HG03108 (cell line): ENCODE data around the gene GGPS1.
"Not testable (repeated sequence)": the region's sequence is repeated elsewhere in the genome, so short reads cannot be mapped to it uniquely, and the experiment has no call there.

Experiments used
- ATAC-seq: cut with Tn5 transposase; IDR thresholded peaks from one replicate; pipeline ENCODE4 v1.9.1; 2021; ENCODE audit warnings: moderate library complexity; ENCODE audit not compliant: unreplicated experiment

GGPS1 gene

GRCh38 chr1:235336903-235337302 is 8.5 kb downstream of the GGPS1 start:
- ATAC-seq, result no peak

- no peak for ATAC-seq
These were observed 11.4 kb downstream of the GGPS1 start for GRCh38 chr1:235339746-235340145.

- ATAC-seq, result no peak
These were observed 13.0 kb downstream of the GGPS1 start for GRCh38 chr1:235341334-235341733.

GRCh38 chr1:235342039-235342438 is 13.7 kb downstream of the GGPS1 start:
- no peak for ATAC-seq

GRCh38 chr1:235342471-235342870 is 14.1 kb downstream of the GGPS1 start:
- ATAC-seq, result no peak

GRCh38 chr1:235343726-235344125 is 15.4 kb downstream of the GGPS1 start:
- no peak for ATAC-seq

- no peak for ATAC-seq
These were observed 23.1 kb downstream of the GGPS1 start for GRCh38 chr1:235351441-235351840.

GRCh38 chr1:235351898-235352297 is 23.5 kb downstream of the GGPS1 start:
- ATAC-seq, result no peak

- no peak for ATAC-seq
These were observed 29.4 kb downstream of the GGPS1 start for GRCh38 chr1:235357485-235358373.

GRCh38 chr1:235358899-235359298 is 30.5 kb downstream of the GGPS1 start:
- no peak for ATAC-seq

GRCh38 chr1:235364189-235364588 is 35.8 kb downstream of the GGPS1 start:
- not testable (repeated sequence) for ATAC-seq

- no peak for ATAC-seq
These were observed 37.9 kb downstream of the GGPS1 start for GRCh38 chr1:235366286-235366685.

- peak; percentile 100 for ATAC-seq
These were observed 38.9 kb downstream of the GGPS1 start, which contains the start of gene TBCE for GRCh38 chr1:235367000-235367908. Gene TBCE (plus strand): TSS chr1:235367427. CDS start chr1:235380050, 12,623 bp downstream.

- ATAC-seq, result no peak
These were observed 40.1 kb downstream of the GGPS1 start for GRCh38 chr1:235368428-235368827.

- ATAC-seq, result no peak
These were observed 41.4 kb downstream of the GGPS1 start for GRCh38 chr1:235369802-235370201.

GRCh38 chr1:235375919-235376605 is 47.7 kb downstream of the GGPS1 start:
- no peak for ATAC-seq

GRCh38 chr1:235378134-235378735 is 49.9 kb downstream of the GGPS1 start:
- ATAC-seq, result not testable (repeated sequence)

- not testable (repeated sequence) for ATAC-seq
These were observed 53.8 kb downstream of the GGPS1 start for GRCh38 chr1:235381955-235382739.

GRCh38 chr1:235385633-235386032 is 57.3 kb downstream of the GGPS1 start:
- not testable (repeated sequence) for ATAC-seq

GRCh38 chr1:235391874-235392273 is 63.5 kb downstream of the GGPS1 start:
- no peak for ATAC-seq
